GM13977 (cell line): ENCODE data around the gene ZNF569.
A peak's percentile ranks its signal among the peaks of the same experiment; 100 is the strongest.
"Not testable (repeated sequence)": the region's sequence is repeated elsewhere in the genome, so short reads cannot be mapped to it uniquely, and the experiment has no call there.

Experiments
- DNase-seq: peaks from one replicate; pipeline ENCODE4 v3.0.0; 2012; ENCODE audit warnings: low spot score
- in situ Hi-C: fragments of 300-500 bp; cut with MboI; formaldehyde crosslinking; loops from one replicate; pipeline ENCODE4 v1.12.0; 2022; ENCODE audit warnings: low sequenced_read_pairs, low pct_unique_long_range_greater_than_20kb, mixed read lengths, inconsistent platforms; ENCODE audit not compliant: unreplicated experiment
- TF ChIP-seq, protein P1 (sequence below): IDR thresholded peaks from 2 replicates; pipeline ENCODE4 v1.5.1; 2012; ENCODE audit warnings: mild to moderate bottlenecking, control low read depth; ENCODE audit not compliant: insufficient read depth; ENCODE audit errors: extremely low read depth, missing control alignments

Gene ZNF569

DNA sequence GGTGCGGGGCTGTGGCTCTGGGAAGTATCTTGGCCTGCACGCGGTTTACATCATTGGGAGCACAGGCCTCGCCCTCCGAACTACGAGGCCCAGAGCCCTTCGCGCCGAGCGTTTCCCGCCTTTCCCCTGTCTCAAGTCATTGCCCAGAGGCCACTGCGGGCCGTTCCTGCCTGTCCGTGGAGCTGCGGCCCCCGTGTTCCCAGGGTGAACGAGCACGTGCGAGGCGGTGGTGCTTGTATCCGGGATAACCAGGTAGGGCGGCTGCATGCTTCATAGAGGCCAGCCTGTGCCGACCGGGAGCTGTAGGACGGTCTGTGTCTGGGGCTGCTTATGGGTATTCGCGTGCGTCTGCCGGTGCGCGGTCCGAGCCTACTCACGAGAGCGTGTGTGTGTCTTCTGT, 63.8 kb downstream of the ZNF569 start:
- TF ChIP-seq, protein P1, sequence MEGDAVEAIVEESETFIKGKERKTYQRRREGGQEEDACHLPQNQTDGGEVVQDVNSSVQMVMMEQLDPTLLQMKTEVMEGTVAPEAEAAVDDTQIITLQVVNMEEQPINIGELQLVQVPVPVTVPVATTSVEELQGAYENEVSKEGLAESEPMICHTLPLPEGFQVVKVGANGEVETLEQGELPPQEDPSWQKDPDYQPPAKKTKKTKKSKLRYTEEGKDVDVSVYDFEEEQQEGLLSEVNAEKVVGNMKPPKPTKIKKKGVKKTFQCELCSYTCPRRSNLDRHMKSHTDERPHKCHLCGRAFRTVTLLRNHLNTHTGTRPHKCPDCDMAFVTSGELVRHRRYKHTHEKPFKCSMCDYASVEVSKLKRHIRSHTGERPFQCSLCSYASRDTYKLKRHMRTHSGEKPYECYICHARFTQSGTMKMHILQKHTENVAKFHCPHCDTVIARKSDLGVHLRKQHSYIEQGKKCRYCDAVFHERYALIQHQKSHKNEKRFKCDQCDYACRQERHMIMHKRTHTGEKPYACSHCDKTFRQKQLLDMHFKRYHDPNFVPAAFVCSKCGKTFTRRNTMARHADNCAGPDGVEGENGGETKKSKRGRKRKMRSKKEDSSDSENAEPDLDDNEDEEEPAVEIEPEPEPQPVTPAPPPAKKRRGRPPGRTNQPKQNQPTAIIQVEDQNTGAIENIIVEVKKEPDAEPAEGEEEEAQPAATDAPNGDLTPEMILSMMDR, result no peak
- no peak for DNase-seq
- in situ Hi-C loops, result no loop called here

DNA sequence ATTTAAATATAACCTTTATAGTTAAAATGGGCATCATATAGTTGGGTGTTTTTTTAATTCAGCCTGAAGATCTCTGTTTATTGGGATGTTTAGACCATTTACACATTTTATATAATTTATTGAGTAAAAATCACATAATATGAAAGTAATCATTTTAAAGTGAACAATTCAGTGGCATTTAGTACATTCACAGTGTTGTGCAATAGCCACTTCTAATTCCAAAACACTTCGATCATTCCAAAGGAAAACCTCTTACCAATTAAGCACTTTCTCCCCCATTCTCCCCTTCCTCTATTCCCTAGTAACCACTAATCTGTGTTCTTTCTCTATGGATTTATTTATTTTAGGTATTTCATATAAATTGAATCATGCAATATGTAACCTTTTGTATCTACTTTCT, 66.2 kb downstream of the ZNF569 start:
- in situ Hi-C loops, result no loop called here
- DNase-seq, result no peak
- TF ChIP-seq, protein P1, result no peak

DNA sequence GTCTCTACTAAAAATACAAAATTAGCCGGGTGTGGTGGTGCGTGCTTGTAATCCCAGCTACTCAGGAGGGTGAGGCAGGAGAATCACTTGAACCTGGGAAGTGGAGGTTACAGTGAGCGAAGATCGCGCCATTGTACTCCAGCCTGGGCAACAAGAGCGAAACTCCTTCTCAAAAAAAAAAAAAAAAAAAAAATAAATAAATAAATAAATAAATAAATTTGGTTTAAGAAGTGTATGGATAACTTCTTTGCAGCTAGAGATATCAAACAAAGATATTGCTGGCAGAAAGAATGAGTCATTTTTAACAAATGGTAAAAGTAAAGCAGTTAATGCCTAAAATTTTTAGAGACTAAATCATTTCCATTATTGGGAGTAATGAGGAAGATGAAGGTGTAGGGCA, 75.8 kb downstream of the ZNF569 start:
- DNase-seq, in situ Hi-C loops: not testable (repeated sequence)

DNA sequence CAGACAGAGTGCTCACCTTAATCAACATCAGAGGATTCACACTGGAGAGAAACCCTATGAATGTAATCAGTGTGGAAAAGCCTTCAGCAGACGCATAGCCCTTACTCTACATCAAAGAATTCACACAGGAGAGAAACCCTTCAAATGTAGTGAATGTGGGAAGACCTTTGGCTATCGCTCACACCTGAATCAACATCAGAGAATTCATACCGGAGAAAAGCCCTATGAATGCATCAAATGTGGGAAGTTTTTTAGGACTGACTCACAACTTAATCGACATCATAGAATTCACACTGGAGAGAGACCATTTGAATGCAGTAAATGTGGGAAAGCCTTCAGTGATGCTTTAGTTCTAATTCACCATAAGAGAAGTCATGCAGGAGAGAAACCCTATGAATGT, 78.0 kb downstream of the ZNF569 start:
- DNase-seq, result no peak
- TF ChIP-seq, protein P1, result no peak
- in situ Hi-C loops, result no loop called here

DNA sequence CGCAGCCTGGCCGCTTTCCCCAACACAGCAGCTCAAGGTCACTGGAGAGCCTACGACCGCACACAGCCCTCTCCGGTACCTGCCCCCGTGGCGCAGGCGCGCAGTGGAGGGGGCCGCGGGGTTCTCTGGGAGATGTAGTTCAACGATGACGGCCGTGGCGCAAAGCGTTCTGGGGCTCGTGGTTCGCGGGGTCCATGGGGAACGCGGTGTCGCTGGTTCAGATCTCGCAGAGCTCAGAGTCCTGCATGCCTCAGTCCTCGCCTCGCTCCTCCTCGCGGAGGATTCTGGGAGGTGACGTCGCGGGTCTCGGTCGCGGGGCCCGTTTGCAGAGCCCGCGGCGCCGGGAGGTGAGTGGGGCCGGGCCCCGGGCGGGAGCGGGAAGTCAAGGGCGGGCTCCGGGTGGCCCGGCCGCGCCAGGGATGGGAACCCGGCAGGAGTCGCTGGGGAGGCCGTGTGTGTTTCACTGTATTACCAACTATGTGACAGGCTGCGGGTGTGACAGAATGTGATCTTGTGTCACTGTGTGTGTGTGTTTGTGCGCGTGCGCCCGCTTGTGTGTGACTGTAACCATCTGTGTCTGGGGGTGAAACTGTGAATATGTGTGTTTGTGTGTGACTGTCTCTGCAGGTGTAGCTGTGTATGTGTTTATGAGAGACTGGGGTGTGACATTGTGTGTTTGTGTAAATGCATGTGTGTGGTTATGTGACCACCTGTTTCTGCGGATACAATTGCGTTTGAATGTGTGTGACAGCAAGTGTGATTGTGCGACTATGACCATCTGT, 96.2 kb downstream of the ZNF569 start, which contains the start of gene ZNF527:
Gene ZNF527, plus strand, starts transcription at position 220 of the 782 bp plus-strand sequence. CDS start 3,100 bp downstream, outside the sequence.
- peak; percentile 96 for DNase-seq
- in situ Hi-C loops, result no loop called here
- TF ChIP-seq, protein P1, result no peak

DNA sequence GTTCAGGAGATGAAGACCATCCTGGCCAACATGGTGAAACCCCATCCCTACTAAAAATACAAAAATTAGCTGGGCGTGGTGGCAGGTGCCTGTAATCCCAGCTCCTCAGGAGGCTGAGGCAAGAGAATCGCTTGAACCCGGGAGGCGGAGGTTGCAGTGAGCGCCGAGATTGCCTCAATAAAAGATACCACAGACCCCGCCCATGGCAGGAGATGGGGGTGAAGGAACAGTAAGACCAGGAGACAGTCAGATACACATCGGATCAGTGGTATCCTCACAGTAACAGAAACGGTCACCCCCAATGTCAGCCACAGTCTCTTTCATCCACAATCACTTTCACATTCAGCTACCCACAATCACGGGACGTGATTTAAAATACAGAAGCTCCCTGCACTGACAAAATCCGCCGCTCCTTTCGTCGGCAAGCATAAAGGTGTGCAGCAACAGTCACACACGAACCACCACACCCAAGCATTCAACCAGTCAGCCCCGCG, 96.8 kb downstream of the ZNF569 start:
- in situ Hi-C loops, DNase-seq: not testable (repeated sequence)

DNA sequence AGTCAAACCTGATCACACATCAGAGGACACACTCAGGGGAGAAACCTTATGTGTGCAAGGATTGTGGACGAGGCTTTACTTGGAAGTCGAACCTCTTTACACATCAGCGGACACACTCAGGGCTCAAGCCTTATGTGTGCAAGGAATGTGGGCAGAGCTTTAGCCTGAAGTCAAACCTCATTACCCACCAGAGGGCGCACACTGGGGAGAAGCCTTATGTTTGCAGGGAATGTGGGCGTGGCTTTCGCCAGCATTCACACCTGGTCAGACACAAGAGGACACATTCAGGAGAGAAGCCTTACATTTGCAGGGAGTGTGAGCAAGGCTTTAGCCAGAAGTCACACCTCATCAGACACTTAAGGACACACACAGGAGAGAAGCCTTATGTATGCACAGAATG, 104.5 kb downstream of the ZNF569 start:
- in situ Hi-C loops, result no loop called here
- no peak for DNase-seq
- TF ChIP-seq, protein P1, result no peak
